Measurements from ENCODE around the gene AADACL4.

AADACL4 gene

GRCh38 chr1:12637693-12638092 lies 6.2 kb upstream of the AADACL4 start:
- H3K9ac ChIP-seq (ENCODE audit: low read length), result no peak overlapping the region
- H3K4me2 ChIP-seq (ENCODE audit: low read length), result no peak overlapping the region
- no peak for TF ChIP-seq EZH2phosphoT487 (IDR thresholded peaks at IDR 0.05; ENCODE audit: low read depth)
- TF ChIP-seq CTCF (IDR thresholded peaks at IDR 0.05; ENCODE audit: low read depth, low read length), result no peak
- no peak overlapping the region for H3K27ac ChIP-seq (ENCODE audit: low read length)
- no peaks in the 10 kb centered on the region for H3K36me3 ChIP-seq (replicated peaks; ENCODE audit: low read depth, low read length)
- no peaks in the 10 kb centered on the region for H3K79me2 ChIP-seq (ENCODE audit: low read length)
- no peaks in the 10 kb centered on the region for H3K9me3 ChIP-seq (ENCODE audit: insufficient read depth, low read length)
- H3K27me3 ChIP-seq (ENCODE audit: low read depth, low read length), result no peaks in the 10 kb centered on the region
- H3K4me1 ChIP-seq (ENCODE audit: low read length), result no peaks in the 10 kb centered on the region
- H2AFZ ChIP-seq (ENCODE audit: low read depth, low read length), result no peak overlapping the region
- H3K4me3 ChIP-seq (ENCODE audit: low read length), result no peak overlapping the region
- no peaks in the 10 kb centered on the region for H4K20me1 ChIP-seq (ENCODE audit: insufficient read depth, low read length)

- Histone ChIP-seq H3K27ac (ENCODE audit: low read length) (no peak overlapping the region), H3K9ac (ENCODE audit: low read length) (no peak overlapping the region), H3K27me3 (ENCODE audit: low read depth, low read length) (no peaks in the 10 kb centered on the region), H3K4me1 (ENCODE audit: low read length) (no peaks in the 10 kb centered on the region), H3K9me3 (ENCODE audit: insufficient read depth, low read length) (no peaks in the 10 kb centered on the region), H3K36me3 (replicated peaks; ENCODE audit: low read depth, low read length) (no peaks in the 10 kb centered on the region), H2AFZ (ENCODE audit: low read depth, low read length) (no peak overlapping the region), H4K20me1 (ENCODE audit: insufficient read depth, low read length) (no peaks in the 10 kb centered on the region), H3K79me2 (ENCODE audit: low read length) (no peaks in the 10 kb centered on the region), H3K4me2 (ENCODE audit: low read length) (no peak overlapping the region), H3K4me3 (ENCODE audit: low read length) (no peak overlapping the region)
- TF ChIP-seq EZH2phosphoT487 (IDR thresholded peaks at IDR 0.05; ENCODE audit: low read depth) (no peak), CTCF (IDR thresholded peaks at IDR 0.05; ENCODE audit: low read depth, low read length) (no peak)
Observed at GRCh38 chr1:12640237-12640957, 3.5 kb upstream of the AADACL4 start.

GRCh38 chr1:12640958-12641272 lies 3.0 kb upstream of the AADACL4 start:
- Histone ChIP-seq H3K4me1 (ENCODE audit: low read length) (no peaks in the 10 kb centered on the region), H3K27me3 (ENCODE audit: low read depth, low read length) (no peaks in the 10 kb centered on the region), H3K4me3 (ENCODE audit: low read length) (no peak overlapping the region), H4K20me1 (ENCODE audit: insufficient read depth, low read length) (no peaks in the 10 kb centered on the region), H3K79me2 (ENCODE audit: low read length) (no peaks in the 10 kb centered on the region), H3K9ac (ENCODE audit: low read length) (no peak overlapping the region), H3K36me3 (replicated peaks; ENCODE audit: low read depth, low read length) (no peaks in the 10 kb centered on the region), H2AFZ (ENCODE audit: low read depth, low read length) (no peak overlapping the region), H3K9me3 (ENCODE audit: insufficient read depth, low read length) (no peaks in the 10 kb centered on the region), H3K27ac (ENCODE audit: low read length) (no peak overlapping the region), H3K4me2 (ENCODE audit: low read length) (no peak overlapping the region)
- no peak for TF ChIP-seq CTCF (IDR thresholded peaks at IDR 0.05; ENCODE audit: low read depth, low read length)
- no peak for TF ChIP-seq EZH2phosphoT487 (IDR thresholded peaks at IDR 0.05; ENCODE audit: low read depth)

GRCh38 chr1:12643079-12643478 lies 806 bp upstream of the AADACL4 start:
- no peak overlapping the region for H3K9ac ChIP-seq (ENCODE audit: low read length)
- H2AFZ ChIP-seq (ENCODE audit: low read depth, low read length), result no peak overlapping the region
- H3K36me3 ChIP-seq (replicated peaks; ENCODE audit: low read depth, low read length), result no peaks in the 10 kb centered on the region
- no peaks in the 10 kb centered on the region for H3K79me2 ChIP-seq (ENCODE audit: low read length)
- no peaks in the 10 kb centered on the region for H3K9me3 ChIP-seq (ENCODE audit: insufficient read depth, low read length)
- H3K4me2 ChIP-seq (ENCODE audit: low read length), result no peak overlapping the region
- H3K27ac ChIP-seq (ENCODE audit: low read length), result no peak overlapping the region
- no peaks in the 10 kb centered on the region for H3K27me3 ChIP-seq (ENCODE audit: low read depth, low read length)
- H3K4me3 ChIP-seq (ENCODE audit: low read length), result no peak overlapping the region
- no peaks in the 10 kb centered on the region for H4K20me1 ChIP-seq (ENCODE audit: insufficient read depth, low read length)
- H3K4me1 ChIP-seq (ENCODE audit: low read length), result no peaks in the 10 kb centered on the region
- TF ChIP-seq CTCF (IDR thresholded peaks at IDR 0.05; ENCODE audit: low read depth, low read length) (no peak), EZH2phosphoT487 (IDR thresholded peaks at IDR 0.05; ENCODE audit: low read depth) (no peak)

All from OCI-LY3 (cell line).